CD4-positive, alpha-beta T cell treated with Interleukin-1 beta for 1 hour (primary cell): Measurements from ENCODE around the gene DRAP1.

Experiments
- DNase-seq, 2 donors: peaks; one replicate each; pipeline ENCODE4 v3.0.0-alpha.2; 2020 to 2022

Gene DRAP1

DNA sequence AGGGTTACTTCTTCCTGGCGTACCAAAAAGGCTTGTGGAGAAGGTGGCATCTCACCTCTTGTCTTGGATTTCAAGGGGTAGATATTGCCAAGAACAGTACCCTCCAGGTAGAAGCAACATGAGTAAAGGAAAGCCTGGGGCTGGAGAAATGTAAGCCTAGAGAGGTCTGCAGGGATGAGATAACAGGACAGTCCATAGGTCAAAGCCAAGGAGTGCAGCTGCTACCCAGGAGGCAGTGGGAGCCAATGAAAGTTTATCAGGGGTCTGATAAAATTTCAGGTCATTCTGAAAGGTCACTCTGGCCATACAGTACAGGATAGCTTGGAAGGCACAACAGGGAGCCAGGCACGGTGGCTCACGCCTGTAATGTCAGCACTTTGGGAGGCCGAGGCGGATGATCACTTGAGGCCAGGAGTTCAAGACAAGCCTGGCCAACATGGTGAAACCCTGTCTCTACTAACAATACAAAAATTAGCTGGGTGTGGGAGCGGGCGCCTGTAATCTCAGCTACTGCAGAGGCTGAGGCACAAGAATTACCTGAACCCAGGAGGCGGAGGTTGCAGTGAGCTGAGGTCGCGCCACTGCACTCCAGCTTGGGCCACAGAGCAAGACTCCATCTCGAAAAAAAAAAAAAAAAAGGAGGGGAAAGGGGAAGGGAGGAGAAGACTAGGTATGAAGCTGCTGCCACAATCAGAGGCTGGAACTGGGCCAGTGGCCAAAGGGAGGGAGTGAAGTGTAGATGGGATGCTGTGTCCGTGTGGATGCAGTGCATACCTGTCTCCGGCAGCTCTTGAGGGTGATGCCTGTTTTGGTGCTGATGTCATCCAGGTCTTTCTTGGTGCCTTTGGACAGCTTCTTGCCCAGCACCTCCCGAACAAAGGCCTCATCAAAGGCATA, 32.2 kb upstream of the DRAP1 start:
- no peak for DNase-seq

DNA sequence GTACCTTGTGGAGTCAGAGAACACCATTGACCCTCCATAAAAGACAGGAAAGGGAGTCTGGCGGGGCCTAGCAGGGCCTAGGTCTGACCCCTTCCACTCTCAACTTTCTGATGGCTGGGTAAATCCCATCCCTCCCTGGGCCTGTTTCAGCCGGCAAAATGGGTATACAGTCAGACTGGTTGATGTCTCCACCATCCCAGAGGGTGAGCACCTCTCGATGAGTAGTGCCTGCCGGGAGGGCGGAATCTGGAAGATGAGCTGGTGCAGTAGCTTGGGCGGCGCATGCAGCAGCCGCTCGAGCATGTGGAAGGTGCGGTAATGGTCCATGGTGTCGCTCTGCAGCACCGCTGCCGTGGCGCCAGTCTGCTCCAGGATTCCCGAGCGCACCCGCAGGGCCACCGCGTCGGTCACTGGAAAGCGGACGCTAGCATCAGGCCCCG, 31.5 kb upstream of the DRAP1 start:
- DNase-seq: no peak

DNA sequence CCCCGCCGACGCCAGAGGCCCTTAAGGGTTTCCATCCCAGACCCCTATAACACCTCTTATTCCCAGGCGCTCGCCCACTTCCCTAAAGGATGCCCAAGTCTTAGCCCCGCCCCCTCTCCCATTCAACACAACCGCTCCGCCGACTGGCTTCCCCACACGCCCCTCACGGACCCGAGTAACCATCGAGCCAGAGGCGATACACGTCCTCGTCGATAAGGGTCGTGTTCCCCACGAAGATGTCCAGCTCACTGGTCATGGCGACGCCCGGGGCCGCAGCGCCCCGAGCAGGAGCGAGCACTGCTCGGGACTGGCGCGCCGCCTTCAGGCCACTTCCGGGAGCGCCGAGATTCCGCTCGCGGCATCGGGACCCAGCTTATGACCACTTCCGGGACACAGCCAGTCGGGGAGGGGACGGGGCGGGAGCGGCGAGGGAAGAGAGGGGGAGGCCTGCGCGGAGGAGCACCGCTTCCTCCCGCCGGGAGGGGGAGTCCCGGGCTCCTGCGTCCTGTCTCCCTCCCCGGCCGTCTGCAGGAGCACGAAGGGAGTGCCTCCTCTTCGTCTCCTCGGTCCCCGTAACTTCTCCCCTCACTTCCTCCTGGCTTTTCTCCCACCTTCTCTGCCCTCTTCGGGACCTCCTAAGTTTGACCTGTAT, 30.9 kb upstream of the DRAP1 start, which contains the start of gene FIBP:
FIBP (minus strand) TSS at position 309 of the 652 bp plus-strand sequence; CDS start at position 256, 53 bp downstream.
- DNase-seq: peak; percentile 95 to 96

DNA sequence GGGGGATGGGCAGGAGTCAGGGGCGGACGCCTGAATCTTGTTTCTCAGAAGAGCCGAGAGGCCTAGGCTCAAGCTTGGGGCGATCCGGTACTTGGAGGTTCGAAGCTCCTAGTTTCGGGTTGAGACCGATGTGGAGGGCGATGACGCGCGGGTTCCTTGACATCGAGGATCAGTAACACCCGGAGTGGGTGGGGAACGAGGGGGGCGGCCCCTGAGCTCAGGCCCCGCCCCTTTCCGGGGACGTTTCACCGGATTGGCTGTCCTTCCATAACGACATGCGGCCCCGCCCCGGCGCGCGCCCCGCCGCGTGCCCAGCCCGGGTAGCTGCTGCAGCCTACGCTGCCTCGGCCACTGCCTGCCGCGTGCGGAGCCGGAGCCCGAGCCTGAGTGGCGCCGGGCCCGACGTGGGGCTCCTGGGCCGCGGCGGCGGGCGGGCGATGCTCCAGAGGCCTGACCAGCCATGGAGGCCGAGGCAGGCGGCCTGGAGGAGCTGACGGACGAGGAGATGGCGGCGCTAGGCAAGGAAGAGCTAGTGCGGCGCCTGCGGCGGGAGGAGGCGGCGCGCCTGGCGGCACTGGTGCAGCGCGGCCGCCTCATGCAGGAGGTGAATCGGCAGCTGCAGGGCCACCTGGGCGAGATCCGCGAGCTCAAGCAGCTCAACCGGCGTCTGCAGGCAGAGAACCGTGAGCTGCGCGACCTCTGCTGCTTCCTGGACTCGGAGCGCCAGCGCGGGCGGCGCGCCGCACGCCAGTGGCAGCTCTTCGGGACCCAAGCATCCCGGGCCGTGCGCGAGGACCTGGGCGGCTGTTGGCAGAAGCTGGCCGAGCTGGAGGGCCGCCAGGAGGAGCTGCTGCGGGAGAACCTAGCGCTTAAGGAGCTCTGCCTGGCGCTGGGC, 28.7 kb upstream of the DRAP1 start, which contains the start of gene CCDC85B:
CCDC85B (plus strand) TSS at position 350 of the 895 bp plus-strand sequence; CDS start at position 461, 111 bp downstream.
- peak; percentile 98 for DNase-seq

DNA sequence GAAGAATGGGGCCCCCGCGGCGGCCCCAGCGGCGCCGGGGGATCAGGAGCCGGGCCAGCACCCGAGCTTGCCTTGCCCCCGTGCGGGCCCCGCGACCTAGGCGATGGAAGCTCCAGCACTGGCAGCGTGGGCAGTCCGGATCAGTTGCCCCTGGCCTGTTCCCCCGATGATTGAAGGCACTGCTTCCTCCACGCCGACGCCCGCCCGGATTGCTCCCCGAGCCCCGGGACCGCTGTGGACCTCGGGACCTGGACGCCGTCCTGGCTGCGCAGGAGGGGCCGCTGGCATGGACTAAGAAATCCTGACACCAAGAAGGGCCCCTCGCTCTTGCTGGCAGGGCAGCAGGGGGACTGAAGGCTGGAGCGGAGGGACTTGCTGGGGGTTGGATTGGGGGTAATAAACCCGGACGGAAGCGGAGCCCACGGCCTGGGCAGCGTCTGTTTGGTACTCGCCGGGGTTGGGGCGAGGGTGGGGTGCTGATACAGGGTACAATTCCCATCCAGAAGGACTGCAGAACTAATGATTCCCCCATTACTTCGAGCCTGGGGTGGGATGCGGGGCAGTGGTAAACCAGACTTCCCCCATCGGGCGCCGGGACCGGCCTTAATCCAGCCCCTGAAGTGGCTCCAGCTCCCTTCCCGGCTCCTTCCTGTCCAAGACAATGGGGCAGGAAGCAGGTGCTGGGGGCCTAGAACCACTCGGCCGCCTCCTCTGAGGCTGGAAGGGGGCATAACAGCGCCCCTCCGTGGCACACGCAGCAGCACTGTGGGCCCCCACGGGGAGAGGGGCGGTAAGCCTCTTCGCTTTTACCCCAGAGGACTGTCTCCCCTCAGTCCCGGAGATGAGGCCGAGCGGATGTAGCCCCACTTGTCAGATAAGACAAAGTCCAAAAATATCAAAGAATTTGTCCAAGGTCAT, 27.7 kb upstream of the DRAP1 start:
- DNase-seq: peak in 1 of 2 donors; percentile 37

DNA sequence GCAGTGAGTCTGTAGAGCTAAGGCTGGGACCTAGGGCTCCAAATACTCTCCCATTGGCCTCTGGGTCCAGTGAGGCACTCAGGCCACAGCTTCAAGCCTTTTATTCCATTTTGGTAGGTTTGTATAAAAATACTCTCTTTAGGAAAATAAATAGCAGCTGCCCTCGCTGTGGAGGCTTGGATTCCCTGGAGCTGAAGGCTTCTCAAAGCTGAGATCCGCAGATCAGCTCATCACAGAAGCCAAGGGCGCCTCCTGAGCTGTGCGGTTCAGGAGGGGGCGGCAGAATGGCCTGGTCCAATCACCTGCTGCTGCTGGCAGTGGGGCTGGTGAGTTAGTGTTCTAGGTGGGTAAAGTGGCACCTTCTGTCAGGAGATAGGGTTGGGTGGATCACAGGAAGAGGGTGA, 27.1 kb upstream of the DRAP1 start:
- peak in 1 of 2 donors; percentile 39 for DNase-seq

DNA sequence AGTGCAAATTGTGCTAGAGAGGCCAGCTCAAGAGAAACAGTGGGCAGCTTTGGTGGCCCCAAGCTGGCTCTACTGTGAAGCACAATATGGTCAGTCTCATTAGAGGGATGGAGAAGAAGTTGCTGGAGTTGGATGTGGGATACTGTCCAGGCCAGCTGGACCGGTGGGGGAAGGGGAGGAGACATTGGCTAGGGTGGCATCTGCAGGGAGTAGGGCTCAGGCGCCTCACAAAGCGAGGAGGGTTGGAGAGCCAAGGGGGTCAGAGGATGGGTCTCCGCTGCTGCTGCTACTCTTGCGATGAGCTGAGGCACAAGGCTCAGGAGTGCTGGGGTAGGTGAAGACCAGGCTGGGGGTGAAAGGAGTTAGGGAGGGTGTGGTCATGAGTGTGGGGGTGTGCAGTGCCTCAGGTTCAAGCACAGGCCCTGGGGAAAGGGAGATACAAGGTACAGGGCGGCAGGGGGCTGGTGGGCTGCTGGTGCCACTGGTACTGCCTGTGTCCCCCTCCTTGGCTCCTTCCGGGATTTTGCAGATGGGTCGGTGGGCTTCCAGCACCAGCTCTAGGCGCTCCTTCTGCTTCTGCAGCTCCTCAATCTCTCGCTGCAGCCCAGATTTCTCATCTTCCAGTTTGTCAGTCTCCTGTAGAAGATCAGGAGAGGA, 26.4 kb upstream of the DRAP1 start:
- DNase-seq: no peak

DNA sequence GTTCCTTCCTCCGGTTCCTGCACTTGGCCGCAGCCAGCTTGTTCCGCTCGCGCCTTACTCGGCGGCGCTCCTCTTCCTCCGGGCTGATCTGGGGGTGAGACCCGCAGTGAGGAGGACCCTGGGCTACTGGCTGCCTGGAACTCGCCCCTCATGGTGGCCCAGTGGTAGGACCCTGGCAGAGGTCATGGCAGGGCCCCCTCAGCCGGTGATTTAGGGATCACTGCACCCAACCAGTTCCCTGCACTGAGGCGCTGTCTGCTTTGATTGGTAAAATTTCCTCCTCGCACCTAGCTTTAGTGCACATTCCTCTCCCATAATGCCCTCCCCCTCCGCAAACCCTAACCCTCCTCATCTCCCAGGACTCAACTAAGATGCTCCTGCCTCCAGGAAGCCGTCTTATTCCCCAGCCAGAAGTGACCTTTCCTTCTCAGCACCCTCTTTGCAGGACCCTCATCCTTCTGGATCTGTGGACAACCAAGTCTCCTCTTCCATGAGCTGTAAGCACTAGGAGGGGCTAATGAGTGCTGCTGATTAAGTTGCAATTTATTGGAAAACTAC, 25.1 kb upstream of the DRAP1 start:
- DNase-seq: peak; percentile 46 to 58

DNA sequence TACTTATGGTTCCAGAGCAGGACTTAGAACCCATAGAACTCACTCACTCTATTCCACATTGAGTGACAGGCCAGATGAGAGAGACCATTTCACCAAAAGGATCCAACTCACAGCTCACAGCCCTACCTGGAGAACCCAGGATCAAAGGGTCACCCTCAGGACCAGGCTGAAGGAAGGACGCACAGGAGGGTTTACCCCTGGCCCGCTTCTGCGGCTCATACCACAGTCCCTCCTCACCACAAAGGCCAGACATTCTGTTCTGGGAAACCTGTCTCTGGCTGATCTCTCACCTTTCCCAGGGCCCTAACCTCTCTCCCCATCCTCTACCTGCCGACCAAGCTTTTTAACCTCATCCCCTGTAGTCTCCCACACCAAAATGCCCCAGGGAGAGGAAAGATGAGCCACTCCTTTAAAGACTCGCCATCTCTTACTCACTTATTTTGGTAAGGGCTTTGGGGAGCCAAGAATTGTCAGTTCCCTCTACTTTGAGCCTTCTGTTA, 23.7 kb upstream of the DRAP1 start:
- no peak for DNase-seq

DNA sequence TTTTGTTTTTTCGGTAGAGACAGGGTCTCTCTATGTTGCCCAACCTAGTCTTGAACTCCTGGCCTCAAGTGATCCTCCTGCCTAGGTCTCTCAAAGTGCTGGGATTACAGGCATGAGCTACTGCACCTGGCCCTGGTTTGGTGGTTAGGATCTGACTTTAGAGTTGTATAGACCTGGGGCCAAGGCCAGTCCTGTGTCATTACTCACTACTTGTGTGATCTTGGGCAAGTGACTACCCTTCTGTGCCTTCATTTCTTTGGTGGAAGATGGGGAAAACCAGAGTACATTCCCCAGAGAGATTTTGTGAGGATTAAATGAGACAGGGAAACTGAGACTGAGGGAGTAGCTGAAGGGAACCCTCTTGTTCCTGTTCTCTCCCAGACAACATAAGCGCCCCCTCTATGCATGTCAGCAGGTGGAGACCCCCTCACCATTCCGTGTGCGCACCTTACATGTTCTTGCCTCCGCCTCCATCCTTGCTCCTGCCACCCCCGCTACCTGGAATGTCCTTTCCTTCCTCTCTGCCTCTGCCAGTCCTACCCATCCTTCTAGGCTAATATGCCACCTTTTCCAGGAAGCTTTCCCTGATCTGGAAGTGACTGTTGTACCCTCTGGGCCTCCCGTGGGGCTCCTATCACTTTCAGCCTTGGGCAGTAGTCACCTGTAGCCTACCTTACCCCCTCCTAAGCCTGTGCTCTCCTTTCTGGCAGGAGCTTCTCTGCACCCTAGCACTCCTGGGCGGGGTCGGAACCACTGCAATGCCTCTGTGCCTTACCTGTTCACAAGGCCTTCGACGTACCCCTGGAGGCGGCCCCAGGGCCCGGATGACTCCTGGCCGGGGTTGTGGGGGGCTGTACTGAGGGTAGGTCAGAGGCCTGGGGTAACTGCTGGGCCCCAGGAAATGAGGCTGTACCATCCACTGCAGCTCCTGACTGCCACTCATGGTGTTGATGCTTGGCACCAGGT, 22.9 kb upstream of the DRAP1 start:
- no peak for DNase-seq

DNA sequence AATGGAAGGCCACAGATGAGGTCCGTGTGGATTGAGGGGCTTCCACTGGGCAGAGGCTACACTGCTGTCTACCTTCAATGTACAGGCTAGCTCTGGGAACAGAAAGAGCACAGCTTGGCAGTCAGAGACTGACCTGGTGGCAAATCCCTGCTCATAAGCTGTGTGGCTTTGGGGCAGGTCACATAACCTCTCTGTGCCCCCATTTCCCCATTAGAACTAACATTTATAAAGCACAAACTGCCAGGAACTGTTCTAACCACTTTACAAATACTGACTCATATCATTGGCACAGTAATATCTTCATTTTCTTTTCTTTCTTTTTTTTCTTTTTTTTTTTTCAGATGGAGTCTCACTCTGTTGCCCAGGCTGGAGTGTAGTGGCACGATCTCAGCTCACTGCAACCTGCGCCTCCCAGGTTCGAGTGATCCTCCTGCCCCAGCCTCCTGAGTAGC, 22.2 kb upstream of the DRAP1 start:
- no peak for DNase-seq

DNA sequence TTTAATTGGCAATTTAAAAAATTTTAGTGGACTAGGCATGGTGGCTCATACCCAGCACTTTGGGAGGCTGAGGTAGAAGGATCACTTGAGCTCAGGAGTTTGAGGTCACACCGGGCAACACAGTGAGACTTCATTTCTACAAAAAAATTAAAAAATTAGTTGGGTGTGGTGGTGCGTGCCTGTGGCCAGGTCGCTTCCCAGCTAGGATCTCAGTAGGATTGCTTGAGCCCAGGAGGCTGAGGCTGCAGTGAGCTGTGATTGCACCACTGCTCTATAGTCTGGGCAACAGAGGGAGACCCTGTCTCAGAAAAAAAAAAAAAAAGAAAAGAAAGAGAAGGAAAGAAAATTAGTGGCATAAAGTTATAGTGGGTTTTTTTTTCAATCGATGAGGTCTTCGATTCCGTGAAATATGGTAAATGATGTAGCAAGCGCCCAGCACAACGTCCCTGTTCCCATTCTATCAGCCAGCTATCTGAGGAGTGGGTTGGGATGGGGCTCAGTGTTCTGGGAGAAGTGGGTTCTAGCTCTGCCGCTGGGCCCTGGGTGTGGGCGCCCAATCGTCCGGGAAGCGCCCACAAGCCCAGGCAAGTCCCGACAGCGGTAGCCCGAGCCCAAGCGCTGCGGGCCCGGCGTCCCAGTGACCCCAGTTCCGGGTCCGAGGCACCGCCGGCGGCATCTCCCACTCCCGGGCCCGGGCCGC, 20.4 kb upstream of the DRAP1 start:
- no peak for DNase-seq

DNA sequence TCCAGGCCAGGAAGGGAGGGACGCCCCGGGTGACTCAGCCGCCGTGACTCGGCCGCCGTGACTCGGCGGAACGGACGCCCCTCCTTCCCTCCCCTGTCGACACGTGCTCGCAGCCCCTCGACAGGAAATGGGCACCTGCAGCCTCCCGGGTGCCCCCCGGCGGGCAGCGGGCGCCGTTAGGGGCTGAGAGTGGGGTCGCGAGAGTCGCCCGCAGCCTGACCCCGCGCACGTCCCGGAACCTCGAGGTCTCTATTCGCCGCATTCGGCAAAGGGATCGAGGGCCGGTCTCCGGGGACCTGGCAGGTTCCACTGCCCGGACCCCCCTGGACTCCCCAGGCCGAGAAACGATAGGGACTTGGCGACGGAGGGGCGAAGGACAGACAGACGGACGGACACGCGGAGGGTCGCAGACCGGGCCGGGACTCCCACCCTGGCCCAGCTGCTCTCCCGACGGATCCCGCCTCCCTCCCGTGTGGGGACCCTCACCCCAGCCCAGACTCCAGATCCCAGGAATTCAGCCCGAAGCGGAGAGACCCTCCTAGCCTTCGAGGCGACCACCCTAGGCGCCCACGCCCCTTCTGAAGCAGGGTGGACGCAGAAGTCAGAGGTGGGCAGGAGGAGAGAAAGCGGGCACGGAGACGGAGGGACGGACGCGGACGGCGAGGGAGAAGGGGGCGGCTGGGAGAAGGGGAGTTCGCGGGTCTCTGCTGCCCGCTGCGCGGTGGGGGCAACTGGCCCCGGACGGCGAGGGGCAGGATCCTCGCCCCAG, 19.7 kb upstream of the DRAP1 start:
- peak; percentile 54 to 68 for DNase-seq

DNA sequence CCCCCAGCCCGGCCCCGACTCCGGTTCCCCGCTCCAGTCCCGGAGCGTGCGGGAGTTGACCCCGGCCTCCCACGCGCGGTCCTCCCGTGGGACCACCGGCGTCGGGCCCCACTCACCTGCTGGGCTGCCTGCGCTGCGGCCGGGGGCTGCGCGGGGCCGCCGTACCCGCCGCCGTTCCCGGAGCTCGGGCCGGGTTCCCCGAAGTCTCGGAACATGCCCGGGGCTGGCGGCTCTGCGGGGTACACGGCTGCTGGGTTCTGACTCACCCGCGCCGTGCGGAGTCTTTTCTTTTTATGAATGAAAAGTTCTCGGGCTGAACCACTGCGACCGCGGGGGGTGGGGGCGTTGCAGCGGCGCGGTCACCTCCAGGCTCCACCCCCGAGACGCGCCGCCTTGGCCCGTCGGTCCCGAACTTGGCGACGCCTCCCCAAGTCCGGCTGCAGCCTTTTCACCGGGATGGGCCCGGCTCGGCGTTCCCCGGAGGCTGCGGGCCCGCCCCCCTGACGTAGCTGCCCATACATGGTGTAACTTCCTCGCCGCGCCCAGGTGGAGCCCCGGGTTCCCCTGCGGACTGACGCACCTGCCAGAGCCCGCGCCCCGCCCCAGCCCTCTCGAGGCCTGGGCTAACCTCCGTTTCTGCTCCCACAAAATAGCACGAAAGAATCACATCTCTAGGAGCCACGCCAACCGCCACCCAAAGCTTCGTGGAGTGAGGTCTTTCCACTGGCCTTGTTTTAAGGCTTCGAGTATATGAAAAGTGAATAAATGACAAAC, 18.9 kb upstream of the DRAP1 start, which contains the start of gene FOSL1:
FOSL1 (minus strand) TSS at position 264 of the 774 bp plus-strand sequence; CDS start at position 215, 49 bp downstream.
- peak; percentile 97 to 98 for DNase-seq

DNA sequence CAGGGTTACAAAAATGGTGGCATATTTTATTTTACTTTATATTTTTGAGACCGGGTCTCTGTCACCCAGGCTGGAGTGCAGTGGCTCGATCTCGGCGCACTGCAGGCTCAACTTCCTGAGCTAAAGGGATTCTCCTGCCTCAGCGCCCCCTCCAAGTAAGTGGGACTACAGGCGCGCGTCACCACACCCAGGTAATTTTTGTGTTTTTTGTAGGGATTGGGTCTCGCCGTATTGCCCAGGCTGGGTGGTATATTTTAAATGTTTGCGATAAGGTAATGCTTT, 18.4 kb upstream of the DRAP1 start:
- no peak for DNase-seq

DNA sequence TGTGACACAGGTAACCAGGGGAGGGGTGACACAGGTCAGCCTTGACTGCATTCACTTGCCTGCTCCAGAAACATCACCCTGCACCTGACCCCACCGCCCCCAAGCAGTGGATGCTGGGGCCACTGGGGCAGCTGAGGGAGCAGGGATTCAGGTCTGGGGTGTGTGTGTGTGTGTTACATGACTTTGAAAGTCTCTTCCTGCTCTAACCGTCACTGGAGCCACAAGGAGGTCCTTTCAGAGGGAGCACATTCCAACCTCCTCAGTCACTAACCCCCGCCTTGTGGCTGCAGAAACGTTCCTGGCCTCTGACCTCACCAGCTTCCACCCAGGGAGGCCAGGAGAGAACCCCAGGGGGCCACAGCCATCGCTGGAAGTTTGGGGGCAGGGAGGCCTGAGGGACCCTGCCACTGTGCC, 16.2 kb upstream of the DRAP1 start:
- no peak for DNase-seq

DNA sequence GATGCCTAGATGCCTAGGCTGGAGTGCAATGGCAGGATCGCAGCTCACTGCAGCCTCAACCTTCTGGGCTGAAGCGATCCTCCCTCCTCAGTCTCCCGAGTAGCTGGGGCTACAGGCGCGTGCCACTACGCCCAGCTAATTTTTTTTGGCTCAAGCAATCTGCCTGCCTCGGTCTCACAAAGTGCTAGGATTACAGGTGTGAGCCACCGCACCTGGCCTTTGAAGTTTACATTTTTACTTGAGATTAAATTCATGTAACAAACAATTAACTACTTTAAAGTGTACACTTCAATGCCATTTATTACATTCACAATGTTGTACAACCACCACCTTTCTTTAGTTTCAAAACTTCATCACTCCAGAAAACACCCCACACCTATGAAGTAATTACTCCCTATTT, 15.5 kb upstream of the DRAP1 start:
- no peak for DNase-seq
